HG03025 (cell line): ENCODE data around the gene GPR171.
"Not testable (repeated sequence)": the region's sequence is repeated elsewhere in the genome, so short reads cannot be mapped to it uniquely, and the experiment has no call there.

Experiments used
- ATAC-seq: cut with Tn5 transposase; IDR thresholded peaks from one replicate; pipeline ENCODE4 v1.9.1; 2021; ENCODE audit warnings: mild to moderate bottlenecking, moderate library complexity; ENCODE audit not compliant: unreplicated experiment, low FRiP score

Gene GPR171

GRCh38 chr3:151182349-151183079, 20.5 kb downstream of the GPR171 start:
- ATAC-seq = no peak

GRCh38 chr3:151178208-151178845, 24.7 kb downstream of the GPR171 start:
- ATAC-seq = no peak

- no peak for ATAC-seq
These were observed 27.1 kb downstream of the GPR171 start for GRCh38 chr3:151175952-151176351.

- no peak for ATAC-seq
These were observed 28.7 kb downstream of the GPR171 start for GRCh38 chr3:151174351-151174750.

- peak; percentile 47 for ATAC-seq
These were observed 31.8 kb downstream of the GPR171 start for GRCh38 chr3:151171145-151171757.

- ATAC-seq = not testable (repeated sequence)
These were observed 32.9 kb downstream of the GPR171 start for GRCh38 chr3:151169948-151170679.

GRCh38 chr3:151169262-151169947, 33.6 kb downstream of the GPR171 start:
- no peak for ATAC-seq

GRCh38 chr3:151168269-151169094, 34.5 kb downstream of the GPR171 start:
- peak; percentile 60 for ATAC-seq

GRCh38 chr3:151166161-151166560, 36.9 kb downstream of the GPR171 start:
- ATAC-seq = no peak

- no peak for ATAC-seq
These were observed 37.8 kb downstream of the GPR171 start for GRCh38 chr3:151165226-151165625.

- no peak for ATAC-seq
These were observed 43.2 kb downstream of the GPR171 start for GRCh38 chr3:151159806-151160205.

- ATAC-seq = peak; percentile 49
These were observed 46.3 kb downstream of the GPR171 start for GRCh38 chr3:151156618-151157216.

GRCh38 chr3:151155409-151156128, 47.4 kb downstream of the GPR171 start:
- ATAC-seq = no peak

GRCh38 chr3:151154566-151154965, 48.5 kb downstream of the GPR171 start:
- no peak for ATAC-seq

GRCh38 chr3:151152455-151153079, 50.4 kb downstream of the GPR171 start:
- ATAC-seq = no peak
